ENCODE data around the gene CADPS2.

- TF ChIP-seq EZH2 (IDR thresholded peaks at IDR 0.05; ENCODE audit: borderline replicate concordance, low read length) (no peak), CTCF (IDR thresholded peaks at IDR 0.05; ENCODE audit: low read length) (no peak)
Observed at GRCh38 chr7:122845286-122845685, 41.0 kb downstream of the CADPS2 start.
